DMS53 treated with DMSO at 0.1 percent for 48 hours (cell line): ENCODE results near the gene HOXD4.

ENCODE experiments used
- DNase-seq: peaks from one replicate; lab custom pipeline; 2025; ENCODE audit not compliant: unreplicated experiment; lab: John Stamatoyannopoulos, UW

HOXD4 gene

DNA sequence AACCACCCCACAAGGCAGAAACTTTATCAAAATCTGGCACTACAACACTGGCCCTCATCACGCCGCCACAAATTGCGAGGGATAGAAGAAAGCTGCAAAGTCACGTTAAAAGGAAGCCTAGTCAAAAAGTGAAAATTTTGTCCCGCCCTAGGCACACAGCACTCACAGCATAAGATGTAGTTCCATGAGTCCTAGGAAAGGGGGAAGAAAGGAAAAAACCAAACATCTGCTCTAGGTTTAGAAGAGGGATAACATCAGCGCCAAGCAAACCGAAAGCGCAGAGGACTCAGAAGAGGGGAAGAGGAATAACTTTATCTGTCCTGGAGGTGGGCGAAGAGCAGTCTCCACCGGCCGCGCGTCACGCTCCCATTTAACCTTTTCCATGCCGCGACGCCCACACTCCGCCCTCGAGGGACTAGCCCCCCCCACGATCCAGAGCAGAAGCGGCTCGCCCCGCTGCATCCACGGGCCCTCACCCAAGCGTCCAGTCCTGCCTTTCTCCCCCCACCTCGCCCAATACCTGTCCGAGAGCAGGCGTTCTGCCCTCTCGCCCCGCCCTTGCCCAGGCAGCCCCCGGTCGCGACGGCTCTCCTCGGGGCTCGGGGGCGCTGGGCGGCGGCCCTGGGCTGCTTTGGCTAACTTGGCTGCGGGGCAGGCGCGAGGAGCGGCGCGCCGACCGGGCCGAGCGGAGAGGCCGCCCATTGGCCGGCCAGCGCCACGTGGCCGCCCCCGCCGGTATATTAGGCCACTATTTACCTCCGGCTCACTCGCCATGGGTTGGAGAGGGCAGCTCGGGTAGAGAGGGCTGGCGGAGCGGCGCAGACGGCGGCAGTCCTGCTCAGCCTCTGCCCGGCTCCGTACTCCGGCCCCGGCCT, 36.8 kb downstream of the HOXD4 start, which contains the start of gene HOXD1:
HOXD1 (plus strand) TSS at position 770 of the 875 bp plus-strand sequence. CDS start 134 bp downstream, outside the sequence.
- peak; percentile 84 for DNase-seq

DNA sequence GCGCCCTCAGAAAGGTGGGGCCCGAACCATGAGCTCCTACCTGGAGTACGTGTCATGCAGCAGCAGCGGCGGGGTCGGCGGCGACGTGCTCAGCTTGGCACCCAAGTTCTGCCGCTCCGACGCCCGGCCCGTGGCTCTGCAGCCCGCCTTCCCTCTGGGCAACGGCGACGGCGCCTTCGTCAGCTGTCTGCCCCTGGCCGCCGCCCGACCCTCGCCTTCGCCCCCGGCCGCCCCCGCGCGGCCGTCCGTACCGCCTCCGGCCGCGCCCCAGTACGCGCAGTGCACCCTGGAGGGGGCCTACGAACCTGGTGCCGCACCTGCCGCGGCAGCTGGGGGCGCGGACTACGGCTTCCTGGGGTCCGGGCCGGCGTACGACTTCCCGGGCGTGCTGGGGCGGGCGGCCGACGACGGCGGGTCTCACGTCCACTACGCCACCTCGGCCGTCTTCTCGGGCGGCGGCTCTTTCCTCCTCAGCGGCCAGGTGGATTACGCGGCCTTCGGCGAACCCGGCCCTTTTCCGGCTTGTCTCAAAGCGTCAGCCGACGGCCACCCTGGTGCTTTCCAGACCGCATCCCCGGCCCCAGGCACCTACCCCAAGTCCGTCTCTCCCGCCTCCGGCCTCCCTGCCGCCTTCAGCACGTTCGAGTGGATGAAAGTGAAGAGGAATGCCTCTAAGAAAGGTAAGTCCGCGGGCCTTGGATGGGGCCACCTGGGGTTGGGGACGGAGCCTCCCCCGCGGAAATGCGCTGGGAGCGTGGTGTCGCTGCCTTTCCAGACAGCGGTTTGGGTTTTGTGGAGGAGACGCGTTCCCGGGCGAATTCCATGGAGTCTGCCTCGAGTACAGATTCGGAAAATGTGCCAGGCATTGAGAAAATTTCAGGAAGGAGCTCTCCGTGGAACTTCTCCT, 37.7 kb downstream of the HOXD4 start:
- no peak for DNase-seq

DNA sequence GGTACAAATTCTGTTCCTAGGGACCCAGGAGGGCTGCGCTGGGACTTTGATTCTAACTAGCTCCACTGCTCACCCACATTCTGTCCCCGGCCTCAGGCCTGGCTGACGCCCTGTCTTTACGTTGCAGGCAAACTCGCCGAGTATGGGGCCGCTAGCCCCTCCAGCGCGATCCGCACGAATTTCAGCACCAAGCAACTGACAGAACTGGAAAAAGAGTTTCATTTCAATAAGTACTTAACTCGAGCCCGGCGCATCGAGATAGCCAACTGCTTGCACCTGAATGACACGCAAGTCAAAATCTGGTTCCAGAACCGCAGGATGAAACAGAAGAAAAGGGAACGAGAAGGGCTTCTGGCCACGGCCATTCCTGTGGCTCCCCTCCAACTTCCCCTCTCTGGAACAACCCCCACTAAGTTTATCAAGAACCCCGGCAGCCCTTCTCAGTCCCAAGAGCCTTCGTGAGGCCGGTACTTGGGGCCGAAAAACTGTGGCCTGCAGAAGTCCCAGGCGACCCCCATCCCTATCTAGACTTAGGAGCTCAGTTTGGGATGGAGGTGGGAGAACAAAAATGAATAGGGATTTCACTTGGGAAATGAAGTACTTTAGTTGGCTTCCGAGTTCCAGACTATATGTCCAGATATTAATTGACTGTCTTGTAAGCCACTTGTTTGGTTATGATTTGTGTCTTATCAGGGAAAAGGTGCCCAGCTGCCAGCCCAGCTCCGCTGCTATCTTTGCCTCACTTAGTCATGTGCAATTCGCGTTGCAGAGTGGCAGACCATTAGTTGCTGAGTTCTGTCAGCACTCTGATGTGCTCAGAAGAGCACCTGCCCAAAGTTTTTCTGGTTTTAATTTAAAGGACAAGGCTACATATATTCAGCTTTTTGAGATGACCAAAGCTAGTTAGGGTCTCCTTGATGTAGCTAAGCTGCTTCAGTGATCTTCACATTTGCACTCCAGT, 38.6 kb downstream of the HOXD4 start:
- no peak for DNase-seq

DNA sequence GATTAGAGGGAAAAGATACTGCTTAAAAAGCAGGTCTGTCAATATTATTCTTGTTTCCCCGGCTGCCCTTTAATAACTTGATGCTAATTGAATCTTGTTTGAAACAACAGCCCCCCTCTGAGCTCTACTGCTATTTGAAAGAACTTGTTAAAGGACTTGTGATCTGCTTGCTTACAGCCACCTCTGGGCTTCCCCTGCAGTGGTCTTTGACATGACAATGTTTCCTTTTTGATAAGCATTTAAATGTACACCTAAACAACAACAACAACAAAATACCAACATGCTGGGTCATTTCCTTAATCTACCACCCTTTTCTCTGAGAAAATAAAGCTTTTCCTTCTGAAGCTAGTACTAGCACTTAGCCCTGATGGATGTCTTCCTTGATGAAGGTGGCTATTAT, 41.0 kb downstream of the HOXD4 start:
- no peak for DNase-seq

DNA sequence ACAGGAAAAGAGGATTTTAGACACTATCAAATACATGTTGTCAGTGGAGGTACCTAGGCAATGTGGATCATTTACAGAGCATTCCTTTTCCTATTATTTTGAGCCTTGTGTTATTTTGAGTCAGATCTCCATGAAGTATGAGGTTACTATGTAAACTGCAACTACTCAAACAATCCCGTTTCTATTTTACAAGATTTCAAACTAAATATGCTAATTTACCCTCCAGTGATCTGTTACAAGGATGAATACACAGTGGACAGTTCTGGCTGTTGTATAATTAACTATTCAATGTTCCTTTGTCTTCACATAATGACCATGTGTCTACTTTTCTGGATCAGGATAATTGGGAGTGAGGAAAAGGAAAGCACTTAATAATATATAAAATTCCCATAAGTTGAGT, 41.7 kb downstream of the HOXD4 start:
- DNase-seq: no peak

DNA sequence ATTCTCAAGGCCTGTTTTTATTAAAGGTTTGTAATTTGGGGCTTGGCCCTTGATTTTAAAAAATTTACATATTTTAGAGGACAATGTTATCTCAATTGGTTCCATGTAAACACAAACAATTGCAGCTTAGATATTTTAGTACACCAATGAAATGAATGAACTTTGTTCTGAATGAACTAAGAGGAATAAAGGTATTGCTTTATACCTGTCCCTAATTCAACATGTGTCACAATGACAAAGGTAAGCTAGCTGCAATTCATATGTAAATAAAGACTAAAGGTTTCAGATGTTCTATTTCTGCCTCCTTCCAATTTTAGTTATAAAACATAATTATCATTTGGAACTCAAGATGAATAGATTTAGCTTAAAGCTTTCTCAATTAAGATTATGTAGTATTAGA, 48.6 kb downstream of the HOXD4 start:
- DNase-seq: no peak

DNA sequence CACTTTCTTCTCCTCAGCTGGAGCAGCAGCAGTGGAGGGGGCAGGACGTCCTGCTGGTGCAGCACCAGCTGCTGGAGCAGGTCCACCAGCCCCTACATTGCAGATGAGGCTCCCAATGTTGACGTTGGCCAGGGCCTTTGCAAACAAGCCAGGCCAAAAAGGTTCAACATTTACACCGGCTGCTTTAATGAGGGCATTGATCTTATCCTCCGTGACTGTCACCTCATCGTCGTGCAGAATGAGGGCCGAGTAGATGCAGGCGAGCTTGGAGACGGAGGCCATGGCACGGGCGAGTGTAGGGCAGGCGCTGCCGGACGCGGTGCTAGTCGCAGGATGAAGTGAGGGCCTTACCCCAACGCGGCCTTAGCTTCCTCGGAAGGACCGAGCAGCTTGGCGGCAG, 49.6 kb downstream of the HOXD4 start:
- no peak for DNase-seq

DNA sequence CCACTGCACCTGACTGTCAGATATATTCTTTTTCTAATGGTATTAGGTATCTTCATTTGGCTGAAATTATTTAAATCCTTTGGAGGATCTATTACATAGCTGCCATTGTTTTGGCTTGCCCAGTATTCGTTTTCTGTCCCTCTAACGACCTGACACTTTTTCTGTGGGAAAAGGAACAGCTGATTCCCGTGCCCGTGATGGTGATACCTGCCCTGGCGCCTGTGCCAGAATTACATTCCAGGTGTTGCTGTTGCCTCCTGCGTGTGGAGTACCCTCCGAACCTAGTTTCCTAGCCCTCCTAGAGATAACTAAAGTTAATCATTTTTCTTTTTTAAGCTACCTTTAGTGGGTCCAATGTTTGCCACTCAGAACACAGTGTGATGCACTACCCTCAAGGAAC, 51.1 kb downstream of the HOXD4 start:
- no peak for DNase-seq
